H1 (cell line): ENCODE data around the gene LPGAT1.

ENCODE experiments used
- BCL11A ChIP-seq, 2 experiments: IDR thresholded peaks; one replicate each; pipeline ENCODE4 v1.6.1; 2011; ENCODE audit warnings: low read depth in 2 of 2, low read length in 2 of 2, mild to moderate bottlenecking in 2 of 2
- GTF2F1 ChIP-seq: IDR thresholded peaks from 2 replicates; pipeline ENCODE4 v1.6.1; 2012; ENCODE audit warnings: low read depth, low read length, improper control_type of control experiment, borderline replicate concordance
- JUN ChIP-seq: IDR thresholded peaks from 2 replicates; pipeline ENCODE4 v1.6.1; 2011; ENCODE audit warnings: low read depth, mild to moderate bottlenecking, improper control_type of control experiment, low read length
- NRF1 ChIP-seq: IDR thresholded peaks from 2 replicates; pipeline ENCODE4 v1.6.1; 2011; ENCODE audit warnings: mild to moderate bottlenecking, low read depth, low read length, improper control_type of control experiment
- POLR2A ChIP-seq, 2 experiments: IDR thresholded peaks; 1 replicate in 1 of 2; 2 replicates in 1 of 2; pipeline ENCODE4 v1.6.1; 2011; ENCODE audit warnings: low read depth in 2 of 2, low read length in 2 of 2, mild to moderate bottlenecking in 2 of 2; ENCODE audit errors: control extremely low read depth in 1 of 2
- POLR2AphosphoS5 ChIP-seq: IDR thresholded peaks from 2 replicates; pipeline ENCODE4 v1.6.1; 2011; ENCODE audit warnings: low read depth, low read length
- SP2 ChIP-seq: IDR thresholded peaks from 2 replicates; pipeline ENCODE4 v1.6.1; 2012; ENCODE audit warnings: mild to moderate bottlenecking, low read length, inconsistent platforms
- TF ChIP-seq, protein P1 (sequence below), 3 experiments: IDR thresholded peaks; 1 replicate in 2 of 3; 2 replicates in 1 of 3; pipeline versions ENCODE4 v1.5.1 to v1.6.1; 2011; ENCODE audit warnings: low read length in 3 of 3, mild to moderate bottlenecking in 3 of 3, inconsistent platforms in 2 of 3, low read depth in 1 of 3, moderate library complexity in 1 of 3; ENCODE audit not compliant: insufficient read depth in 1 of 3; ENCODE audit errors: control extremely low read depth in 1 of 3
- TF ChIP-seq, protein P2 (sequence below): IDR thresholded peaks from 2 replicates; pipeline ENCODE4 v1.6.1; 2012; ENCODE audit warnings: inconsistent platforms

DNA sequence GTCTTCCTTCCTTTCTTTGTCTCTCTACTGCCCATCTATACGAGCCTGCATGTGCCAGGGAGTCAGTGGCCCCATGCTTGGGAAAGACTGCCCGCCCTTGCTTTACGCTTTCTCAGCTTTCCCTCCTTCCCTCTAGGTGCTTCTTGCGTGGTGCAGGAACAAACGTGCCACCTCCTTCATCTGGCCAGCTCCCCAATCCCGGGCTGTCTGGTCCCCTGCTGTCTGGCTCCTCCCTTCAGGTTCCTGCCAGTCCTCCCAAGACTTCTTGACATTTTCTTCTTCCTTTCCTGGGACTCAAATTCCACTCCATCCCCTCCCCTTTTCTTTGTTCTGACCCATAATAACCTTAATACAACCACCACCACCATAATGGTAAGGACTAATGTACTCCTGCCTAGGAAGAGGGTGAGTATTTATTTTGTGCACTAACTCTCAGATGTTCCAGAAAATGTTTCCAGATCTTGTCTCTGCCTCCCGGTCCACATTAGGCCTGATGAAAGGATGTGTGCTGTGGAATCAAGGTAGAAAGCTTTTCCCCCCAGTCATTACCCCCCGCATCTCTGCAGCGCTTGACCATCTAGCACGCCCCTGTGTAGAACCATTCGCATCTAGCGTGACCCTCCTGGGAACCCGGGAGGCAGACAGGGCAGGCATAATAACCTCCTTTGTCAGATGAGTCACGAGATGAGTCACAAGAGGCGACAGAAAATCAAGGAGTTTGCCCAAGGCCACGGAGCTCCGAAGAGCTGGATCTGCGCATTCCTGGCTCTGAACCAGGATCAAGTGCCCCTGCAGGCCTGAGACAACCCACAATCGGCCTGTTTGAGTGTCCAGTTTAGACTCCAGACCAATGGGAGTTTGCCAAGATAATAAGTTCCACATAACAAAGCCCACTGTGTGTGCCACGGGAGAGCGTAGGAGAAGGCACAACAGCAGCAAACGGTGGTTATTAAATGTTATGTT lies 95.1 kb downstream of the LPGAT1 start:
- TF ChIP-seq, protein P1, sequence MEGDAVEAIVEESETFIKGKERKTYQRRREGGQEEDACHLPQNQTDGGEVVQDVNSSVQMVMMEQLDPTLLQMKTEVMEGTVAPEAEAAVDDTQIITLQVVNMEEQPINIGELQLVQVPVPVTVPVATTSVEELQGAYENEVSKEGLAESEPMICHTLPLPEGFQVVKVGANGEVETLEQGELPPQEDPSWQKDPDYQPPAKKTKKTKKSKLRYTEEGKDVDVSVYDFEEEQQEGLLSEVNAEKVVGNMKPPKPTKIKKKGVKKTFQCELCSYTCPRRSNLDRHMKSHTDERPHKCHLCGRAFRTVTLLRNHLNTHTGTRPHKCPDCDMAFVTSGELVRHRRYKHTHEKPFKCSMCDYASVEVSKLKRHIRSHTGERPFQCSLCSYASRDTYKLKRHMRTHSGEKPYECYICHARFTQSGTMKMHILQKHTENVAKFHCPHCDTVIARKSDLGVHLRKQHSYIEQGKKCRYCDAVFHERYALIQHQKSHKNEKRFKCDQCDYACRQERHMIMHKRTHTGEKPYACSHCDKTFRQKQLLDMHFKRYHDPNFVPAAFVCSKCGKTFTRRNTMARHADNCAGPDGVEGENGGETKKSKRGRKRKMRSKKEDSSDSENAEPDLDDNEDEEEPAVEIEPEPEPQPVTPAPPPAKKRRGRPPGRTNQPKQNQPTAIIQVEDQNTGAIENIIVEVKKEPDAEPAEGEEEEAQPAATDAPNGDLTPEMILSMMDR (IDR thresholded peaks at IDR 0.05; ENCODE audit: control extremely low read depth in 1 of 3, insufficient read depth in 1 of 3, low read depth in 1 of 3, low read length in 3 of 3) = no peak
- no peak for TF ChIP-seq SP2
- TF ChIP-seq POLR2AphosphoS5 = no peak
- TF ChIP-seq POLR2A (IDR thresholded peaks at IDR 0.05; ENCODE audit: control extremely low read depth in 1 of 2, low read depth in 2 of 2, low read length in 2 of 2) = no peak
- TF ChIP-seq, protein P2, sequence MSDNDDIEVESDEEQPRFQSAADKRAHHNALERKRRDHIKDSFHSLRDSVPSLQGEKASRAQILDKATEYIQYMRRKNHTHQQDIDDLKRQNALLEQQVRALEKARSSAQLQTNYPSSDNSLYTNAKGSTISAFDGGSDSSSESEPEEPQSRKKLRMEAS = no peak
- TF ChIP-seq JUN = no peak
- no peak for TF ChIP-seq NRF1
- no peak for TF ChIP-seq GTF2F1
- no peak for TF ChIP-seq BCL11A (IDR thresholded peaks at IDR 0.05; ENCODE audit: low read depth in 2 of 2, low read length in 2 of 2)
